NB4 (cell line): ENCODE data around the gene FAN1.

Source experiments
- CTCF ChIP-seq: IDR thresholded peaks from one replicate; pipeline ENCODE4 v1.5.1; 2012; ENCODE audit warnings: low read depth, low read length
- POLR2A ChIP-seq: IDR thresholded peaks from 2 replicates; pipeline ENCODE4 v1.6.1; 2011; ENCODE audit warnings: mild to moderate bottlenecking; ENCODE audit not compliant: insufficient read length; ENCODE audit errors: extremely low read depth

GRCh38 chr15:30905821-30906220 lies 2.1 kb downstream of the FAN1 start:
- TF ChIP-seq CTCF: no peak
- TF ChIP-seq POLR2A: no peak
